ENCODE results near the gene ALK.
A peak's percentile ranks its signal among the peaks of the same experiment; 100 is the strongest.

The ALK gene

DNA sequence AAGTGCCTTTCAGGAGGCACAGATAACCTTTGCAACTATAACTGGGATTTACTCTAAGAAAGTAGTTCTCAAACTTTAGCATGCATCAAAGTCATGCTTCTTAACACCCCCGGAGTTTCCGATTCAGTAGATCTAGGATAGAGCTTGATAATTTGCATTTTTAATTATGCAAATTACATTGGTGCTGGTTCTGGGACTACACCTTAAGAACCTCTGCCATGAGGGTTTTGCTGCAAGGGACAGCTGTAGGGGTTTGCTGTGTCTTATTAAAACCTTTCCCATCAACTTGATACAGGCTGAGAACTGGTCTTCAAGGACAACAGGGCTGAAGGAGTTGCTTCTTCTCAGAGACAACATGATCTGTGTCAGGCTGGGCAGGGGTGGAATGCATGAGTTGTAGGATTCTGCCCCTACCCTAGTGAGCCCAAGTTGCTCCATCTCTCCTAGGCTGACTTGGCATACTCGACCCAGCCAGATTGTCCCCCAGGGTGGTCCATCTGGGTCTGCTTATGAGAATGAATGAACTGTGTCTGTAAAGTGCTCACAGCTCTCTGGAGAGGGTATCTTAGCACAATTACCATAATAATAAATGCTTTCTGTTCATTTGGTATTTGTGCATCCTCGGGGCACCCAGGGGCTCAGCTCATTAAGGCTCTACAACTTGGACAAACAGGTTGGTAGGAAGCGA, 573.5 kb downstream of the ALK start:
- no peak for DNase-seq

DNA sequence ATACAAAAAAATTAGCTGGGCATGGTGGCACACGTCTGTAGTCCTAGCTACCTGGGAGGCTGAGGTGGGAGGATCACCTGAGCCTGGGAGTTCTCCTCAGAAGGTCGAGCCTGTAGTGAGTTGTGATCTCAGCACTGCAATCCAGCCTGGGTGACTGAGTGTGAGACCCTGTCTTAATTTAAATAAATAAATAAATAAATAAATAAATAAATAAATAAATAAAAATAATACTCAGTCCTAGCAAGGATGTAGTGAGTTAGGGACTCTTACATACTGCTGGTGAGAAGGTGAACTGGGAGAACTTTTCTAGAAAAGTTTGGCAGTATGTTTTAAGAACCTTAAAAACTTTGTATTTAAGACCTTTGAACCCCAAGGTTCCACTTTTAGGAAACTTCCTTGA, 576.1 kb downstream of the ALK start:
- no peak for DNase-seq

DNA sequence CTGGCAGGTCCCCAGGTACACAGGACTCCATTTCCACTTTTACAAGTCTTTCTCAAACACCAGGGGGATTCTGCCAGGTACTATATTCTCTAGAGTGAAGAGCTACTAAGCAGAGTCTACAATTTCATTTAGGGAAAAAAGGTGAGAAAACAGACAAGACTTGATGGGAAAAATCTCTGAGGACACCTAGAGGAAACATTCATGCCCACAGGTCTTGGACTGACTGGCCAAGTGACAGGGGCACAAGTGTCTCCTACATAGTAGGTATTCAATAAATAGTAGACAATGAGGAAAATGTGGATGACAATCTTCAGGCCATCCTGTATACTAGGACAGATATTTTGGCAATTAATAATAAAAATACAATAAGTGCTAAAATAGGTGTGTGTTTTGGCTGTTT, 577.6 kb downstream of the ALK start:
- no peak for DNase-seq

DNA sequence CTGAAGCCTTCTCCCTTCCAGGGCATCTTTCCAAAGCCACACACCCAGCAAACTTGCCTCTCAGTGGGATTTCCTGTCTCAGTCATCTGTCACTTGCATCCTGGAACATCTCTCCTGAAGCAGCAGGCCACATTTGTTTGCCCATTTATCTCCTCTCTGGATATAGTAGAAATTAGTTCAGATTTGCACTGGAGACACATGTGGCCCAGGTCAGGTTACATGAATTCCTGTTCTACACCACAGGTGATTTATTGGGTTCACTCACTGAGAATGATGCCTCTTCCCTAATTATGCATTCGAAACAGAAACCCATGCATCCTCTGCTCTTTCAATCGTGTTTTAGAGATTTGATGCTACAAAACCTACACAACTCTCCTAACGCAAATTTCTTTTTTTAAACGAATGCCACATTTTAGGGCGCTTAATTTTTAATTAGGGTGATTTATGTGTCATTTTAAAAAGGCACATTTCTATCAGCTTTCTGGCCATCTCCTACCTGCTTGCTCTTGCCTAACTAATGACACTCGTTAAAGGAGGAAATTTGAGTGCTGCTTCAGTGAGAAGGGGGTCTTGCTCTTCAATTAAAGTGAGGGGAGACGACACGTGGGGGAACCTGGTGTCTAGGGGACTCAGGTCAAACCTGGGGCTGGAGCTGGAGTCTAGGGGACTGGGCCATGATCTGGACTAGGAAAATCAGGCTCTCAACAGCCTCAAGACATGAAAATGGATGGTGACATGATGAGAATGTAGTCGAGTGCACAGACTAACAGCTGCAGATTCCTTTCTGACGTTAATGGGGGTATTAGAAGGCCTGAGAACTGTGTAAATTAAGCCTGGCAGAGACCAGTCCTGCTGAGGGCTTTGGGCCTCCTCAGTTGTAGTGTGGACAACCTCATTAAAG, 584.8 kb downstream of the ALK start:
- no peak for DNase-seq

DNA sequence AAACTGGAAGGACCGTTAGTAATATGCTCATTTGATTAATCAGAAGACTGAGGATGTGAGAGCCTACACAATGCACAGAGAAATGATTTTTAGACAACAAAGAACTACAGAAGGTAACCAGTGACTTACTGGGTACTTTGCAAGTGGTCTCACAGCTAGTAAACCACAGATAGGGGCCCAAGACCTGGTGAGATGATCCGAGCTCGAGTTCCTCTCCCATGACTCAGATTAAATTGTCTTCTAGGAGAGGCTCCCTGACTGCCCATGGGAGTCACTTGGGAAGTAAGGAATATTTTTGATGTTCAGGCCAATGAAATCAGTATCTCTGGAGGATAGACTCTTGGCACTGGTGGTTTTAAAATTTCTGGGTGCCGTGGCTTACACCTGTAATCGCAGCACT, 586.0 kb downstream of the ALK start:
- DNase-seq: no peak

DNA sequence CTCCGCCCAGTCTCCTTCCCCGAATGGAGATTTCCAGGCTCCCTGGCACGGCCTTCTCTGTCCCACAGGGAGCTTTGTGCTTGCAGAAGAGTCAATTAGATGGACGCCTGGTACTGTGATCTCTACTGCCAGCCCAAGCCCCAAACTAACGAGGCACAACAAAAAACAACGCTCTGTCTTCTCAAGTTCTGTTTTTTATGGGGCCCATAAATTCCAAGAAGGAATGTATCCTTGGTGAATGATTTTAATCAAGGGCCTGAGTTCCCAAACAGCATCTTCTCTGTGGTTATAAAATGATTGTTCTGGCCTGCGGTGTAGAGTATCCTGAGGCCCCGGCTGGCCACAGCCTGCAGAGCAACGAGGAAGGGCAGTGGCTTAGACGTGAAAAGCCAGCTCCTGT, 586.7 kb downstream of the ALK start:
- no peak for DNase-seq

DNA sequence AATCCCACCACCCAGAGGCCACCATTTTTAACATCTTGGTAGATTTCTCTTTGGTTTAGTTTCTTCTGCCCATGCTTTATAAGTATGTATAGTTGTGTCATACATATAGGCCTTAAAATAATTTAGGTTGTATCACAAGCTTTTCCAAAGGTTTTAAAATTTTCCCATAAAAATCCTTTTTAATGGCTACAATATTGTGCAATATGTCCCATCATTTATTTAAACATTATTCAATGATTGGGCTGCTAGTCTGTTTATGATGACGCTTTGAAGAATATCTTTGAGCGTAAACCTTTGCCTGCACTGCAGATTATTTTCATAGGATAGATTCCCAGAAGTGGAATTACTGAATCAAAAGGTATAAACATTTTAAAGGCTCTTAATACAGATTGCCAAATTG, 588.8 kb downstream of the ALK start:
- no peak for DNase-seq

DNA sequence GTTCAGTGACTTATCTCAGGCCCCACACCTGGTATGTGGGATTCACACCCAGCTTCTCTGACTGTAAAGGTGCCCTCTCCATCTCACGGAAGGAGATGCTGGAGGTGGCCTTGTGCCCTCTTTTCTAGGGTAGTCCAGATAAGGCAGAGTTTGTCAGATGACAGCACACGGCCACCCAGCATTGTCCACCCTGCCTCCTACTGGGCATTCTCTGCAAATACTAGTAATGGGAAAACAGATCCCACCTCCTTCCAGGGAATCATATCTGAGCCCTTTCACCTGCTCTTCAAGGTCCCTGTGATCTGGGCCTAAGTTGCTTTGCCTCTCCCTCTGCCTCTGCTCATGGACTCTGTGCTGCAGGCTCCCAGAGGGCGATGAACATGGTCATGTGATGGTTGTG, 591.5 kb downstream of the ALK start:
- no peak for DNase-seq

DNA sequence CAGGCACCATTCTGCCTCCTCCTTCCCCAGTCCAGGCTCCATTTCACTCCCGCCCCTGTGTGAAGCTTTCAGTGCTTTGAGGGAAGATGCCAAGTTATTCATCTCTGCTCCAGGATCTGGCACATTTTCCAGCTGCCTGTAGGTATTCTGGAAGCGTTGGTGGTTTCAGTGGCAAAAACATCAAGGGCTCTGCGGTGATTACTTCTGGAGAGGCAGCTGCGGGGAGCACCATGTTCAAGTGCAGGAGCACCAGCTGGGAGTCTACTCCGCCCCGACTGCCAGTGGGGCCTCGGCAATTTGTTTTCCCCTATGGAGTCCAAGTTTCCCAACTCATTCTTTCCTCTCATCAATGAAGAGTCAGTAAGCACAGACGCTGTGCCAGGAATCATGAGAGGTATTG, 594.5 kb downstream of the ALK start:
- DNase-seq: no peak

DNA sequence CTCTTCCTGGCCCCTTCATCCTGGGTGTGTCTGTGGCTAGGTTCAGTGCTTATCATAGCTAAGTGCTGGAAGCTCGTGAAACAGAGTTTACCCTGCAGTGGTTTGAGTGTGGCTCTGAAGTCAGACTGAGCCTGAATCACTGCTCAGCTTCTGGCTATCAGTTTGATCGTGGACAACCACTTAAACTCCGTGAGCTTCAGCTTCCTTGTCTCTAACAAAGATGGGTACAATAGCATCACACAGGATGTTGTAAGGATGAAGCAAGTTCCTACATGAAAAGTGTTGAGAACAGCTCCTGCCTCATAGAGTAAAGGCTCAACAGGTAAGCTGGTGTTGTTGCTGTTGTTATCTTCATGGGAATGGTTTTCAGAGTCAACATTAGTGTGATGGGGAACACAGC, 595.8 kb downstream of the ALK start:
- DNase-seq: no peak

DNA sequence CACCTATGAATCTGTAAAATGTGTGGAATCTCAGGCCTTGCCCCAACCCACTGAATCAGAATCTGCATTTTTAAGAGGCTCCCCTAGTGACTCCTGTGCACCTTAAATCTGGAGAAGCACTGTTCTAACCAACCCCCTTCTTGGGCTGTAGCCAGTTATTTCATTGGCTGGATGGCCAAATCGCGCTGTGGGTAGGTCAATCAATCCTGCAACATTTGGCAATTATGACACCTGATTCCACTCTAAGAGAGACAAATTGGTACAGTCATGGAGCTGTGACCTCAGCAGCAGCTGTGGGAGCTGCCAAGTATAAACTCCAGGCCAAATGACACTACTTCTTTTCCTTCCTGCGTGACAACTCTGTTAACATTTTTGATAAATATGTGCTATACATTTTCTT, 597.4 kb downstream of the ALK start:
- no peak for DNase-seq

DNA sequence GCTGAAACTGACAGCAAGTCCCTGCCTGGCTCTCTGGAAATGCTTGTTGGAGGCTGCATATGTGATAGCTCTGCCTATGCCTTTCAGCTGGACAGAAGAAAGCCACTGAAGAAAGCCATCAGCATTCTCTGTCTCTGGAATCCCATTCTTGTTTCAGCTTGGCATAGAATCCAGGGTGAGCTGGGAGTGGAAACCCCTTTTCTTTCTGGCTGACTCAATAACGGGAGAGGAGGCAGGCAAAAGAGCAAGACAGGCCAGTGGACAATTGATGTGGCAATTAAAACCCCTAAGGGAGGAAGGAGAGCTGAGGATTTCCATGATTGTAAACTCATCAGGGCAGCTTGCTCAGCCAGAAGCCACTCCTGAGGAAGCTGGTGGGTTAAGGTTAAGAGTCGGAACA, 598.1 kb downstream of the ALK start:
- no peak for DNase-seq

DNA sequence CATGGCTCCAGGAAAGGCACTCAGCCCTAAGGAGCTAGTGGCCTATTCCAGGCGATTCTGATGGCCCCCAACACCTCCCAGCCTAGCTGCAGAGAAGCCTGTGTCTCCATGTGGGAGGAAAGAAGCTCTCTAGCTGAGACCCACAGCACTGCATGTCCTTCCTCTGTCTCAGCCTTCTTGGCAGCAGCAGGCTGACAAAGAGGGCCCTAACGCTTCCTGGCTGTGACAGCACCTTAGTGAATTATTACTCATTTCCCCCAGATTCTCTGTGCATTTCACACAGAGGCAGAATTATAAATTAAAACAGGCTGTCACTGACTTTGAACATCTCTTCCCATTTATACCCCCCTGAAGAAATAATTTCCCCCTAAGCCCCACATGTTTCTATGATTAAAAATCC, 599.4 kb downstream of the ALK start:
- no peak for DNase-seq

DNA sequence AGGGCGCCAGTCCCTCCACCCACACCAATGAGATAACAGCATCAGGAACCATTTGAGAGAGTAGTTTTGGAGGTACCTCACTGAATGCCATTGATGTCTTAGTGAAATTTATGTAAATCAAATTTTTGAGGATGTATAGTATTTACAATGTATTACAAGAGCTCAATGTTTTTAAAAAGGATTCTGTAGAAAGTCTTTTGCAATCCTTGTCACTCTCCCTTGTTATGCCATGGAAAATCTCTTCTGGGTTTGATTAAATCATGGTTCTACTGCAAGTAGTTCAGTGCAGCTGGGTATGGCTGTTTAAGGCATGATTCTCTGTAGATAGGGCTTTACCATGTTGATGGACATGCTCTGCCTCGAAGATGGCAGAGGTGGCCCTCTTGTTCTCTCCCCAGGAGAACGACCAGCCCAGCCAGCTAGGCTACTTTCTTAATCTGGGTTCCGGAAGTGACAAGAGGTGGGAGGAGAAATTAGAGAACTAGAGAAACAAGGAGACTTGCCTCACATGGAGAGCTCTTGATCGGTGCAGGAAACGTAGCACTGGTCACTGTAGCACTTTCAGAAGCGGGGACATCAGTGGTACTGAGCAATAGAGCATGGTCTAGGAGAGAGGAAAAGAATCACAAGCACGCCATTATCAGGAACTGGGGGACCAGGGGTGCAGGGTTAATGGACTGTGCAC, 603.4 kb downstream of the ALK start:
- DNase-seq: peak in 1 of 2 donors; percentile 24

DNA sequence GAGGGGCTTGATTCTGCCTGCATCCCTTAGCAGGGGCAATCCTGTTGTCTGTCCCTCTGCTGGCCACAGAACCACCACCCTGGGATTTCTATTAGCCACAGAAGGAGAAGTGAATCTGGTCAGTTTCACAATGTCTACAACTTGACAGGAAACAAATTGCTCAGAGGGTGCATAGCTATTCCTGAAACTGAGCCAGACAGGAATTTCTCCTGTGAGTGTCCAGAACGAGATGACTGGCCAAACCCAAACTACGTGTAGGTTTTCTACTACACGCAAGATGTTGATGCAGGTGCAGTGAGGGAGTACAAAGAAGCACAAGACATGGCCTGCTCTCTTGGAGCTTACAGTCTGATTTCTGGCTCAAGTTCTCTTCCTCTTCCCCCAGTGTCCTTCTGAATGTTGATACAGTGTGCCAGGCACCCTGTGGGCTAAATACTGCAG, 604.3 kb downstream of the ALK start:
- peak in 1 of 2 donors; percentile 45 for DNase-seq

DNA sequence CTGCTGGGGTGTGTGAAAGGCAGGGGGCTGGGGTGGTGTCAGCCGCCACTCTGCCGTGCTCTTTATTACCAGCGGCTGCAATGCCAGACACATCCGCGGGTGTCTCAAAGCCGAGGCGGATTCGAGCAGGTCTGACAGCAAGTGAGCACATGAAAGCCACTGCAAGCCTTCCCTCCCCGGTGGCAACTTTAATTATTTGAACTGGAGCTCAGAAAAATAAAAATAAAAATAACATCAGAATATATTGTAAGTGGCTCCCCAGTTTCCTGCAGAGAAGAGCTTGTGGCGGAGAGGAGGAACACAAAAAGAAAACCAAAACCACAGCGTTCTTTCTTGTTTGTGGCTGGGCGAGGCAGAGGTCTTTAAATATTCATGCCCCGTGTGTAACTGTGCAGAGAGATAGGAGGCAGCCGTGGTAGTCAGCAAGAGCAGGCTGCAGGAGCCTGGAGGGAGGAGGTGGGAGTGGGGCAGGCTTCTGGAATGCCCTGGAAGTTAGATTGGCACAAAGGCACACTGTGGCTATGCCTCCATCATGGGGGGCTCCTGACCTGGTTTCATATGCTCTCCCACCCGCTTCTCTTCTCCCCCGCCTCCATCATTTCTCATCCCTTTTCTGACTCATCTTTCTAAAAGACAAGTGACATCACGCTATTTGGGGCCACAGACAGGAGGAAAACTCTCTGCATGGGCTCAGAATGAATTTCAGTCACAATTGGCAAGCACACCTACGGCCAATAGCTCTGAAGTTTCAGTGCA, 606.4 kb downstream of the ALK start:
- DNase-seq: peak; percentile 47 to 53

DNA sequence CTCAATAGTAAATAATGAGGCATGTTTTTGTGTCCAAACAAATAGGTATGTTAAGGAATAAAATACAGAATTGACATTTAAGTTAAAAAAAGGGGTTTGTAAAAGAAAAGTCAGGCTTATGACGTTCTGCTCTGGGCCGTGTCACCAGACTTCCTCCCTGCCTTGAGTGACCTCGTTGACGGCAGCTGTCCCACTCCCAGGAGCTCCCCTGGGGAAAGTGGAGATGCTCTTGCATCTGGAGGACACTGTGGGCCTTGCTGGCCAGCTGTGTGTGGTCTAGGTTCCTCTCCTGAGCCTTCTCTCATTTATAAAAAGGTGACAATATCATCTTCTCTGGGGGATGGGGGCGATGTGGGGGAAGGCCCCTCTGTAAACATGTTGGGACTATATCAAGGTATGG, 609.9 kb downstream of the ALK start:
- no peak for DNase-seq

DNA sequence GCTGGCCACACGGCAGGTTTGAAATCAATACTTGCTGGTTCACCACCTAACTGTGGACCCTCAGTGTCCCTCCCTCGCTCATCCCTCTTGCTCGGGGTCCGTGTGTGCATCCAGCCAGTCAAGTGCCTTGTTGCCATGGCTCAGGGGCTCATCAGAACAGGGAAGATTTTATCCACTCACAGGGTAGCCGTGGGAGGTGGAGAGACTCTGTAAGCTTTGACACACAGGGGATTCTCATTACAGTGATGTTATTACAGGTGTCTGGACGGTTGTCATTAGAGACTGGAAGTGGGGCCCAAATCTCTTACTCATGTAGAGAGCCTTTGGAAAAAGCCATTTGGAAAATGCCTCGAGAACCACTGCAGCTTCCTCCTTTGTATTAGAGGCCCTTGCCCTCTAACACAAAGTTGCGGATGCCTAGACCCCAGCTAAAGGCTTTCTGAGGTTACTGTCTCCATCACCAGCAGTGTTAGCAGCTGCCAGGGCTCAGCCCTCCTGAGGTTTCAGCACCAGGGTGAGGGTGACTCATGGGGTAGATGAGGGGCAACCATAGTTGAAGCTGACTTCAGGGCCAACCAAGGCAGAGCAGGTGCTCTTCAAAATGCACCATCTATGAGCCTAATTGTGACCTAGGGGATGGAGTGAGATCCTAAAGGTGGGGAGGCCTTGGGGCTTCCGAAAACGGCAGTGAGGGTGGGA, 610.6 kb downstream of the ALK start:
- DNase-seq: no peak

DNA sequence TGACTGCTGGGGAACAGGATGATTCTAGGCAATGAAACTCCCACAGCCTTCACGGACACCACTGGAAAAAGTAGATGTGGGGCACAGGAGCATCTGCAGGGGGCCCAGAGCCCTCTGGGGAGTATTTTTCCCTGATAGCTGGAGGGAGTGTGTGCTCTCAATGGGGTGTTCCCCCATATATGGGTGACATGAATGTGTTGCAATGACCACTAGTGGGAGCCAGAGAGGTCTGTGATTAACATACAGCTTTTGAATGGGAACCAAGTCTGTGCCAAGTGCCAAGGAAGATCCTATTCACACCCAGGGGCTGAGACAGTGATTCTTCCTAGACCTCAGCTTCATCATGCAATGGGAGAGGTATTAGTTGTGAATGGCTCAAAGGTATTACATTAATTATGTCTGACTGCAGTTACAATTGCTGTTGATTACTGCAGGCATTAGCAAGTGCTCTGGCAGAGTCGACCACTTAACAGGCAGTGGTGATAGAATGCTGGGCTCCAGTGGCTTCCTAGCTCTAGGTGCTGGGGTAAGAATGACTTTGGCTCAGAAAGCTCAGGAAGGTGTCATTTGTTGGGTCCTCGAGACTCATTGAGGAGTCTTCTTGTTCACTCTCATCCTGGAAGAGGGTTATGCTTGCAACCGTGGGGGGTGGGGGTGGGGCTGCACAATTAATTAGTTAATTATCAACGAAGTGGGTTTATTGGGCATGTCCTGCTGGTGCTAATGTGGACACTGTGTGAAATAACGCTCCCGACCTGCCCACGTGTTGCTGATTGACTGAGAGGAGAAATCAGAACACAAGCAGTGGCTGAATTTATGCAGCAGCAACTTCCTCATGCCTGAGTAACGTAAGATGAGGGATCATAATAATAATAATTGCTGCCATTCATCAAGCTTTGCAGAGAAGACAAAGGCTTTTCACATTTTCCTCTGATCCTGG, 612.0 kb downstream of the ALK start:
- peak; percentile 45 to 63 for DNase-seq

DNA sequence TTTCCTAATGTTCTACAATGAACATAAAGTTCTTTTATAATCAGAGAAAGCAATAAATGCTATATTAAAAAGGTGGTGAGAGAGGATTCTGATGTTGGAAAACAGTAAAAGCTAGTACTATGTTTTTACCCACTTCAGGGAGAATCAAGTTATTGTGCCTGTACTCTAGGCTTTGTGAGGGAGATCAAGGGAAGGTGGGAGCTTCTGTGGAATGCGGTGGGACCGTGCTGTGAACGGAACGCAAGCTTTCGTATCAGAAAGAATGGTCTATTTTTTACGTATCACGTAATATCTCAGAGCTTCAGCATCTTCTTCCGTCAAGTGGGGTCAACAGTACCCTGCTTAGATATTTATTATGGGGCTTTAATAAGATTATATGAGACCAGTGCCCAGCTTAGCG, 613.0 kb downstream of the ALK start:
- DNase-seq: no peak

DNA sequence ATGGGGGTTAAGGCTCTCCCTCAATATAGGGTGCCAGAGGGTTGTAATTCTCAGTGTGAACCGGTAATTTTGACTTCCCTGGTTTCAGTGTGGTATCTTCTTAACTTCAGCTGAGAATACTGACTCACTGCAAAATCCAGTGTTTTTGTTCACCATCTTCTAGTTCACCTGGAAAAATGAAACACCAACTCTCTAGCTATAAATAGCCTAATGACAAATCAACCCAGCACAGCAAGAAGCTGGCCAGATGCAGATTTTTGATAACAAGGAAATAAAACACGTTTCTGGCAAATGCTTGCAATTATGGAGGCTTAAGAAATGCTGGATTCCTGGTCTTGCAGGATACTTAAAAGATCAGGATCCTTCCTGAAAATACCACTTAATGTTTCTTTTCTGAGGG, 613.9 kb downstream of the ALK start:
- DNase-seq: no peak
